IPS-18a (cell line): ENCODE measurements around the gene HDGFL2.

Experiments
- H3K27ac ChIP-seq: one replicate; pipeline ENCODE4 v1.5.1; 2013; ENCODE audit warnings: low read length
- H3K27me3 ChIP-seq: one replicate; pipeline ENCODE4 v1.6.1; 2013; ENCODE audit warnings: mild to moderate bottlenecking, low read length; ENCODE audit not compliant: control insufficient read depth, insufficient read depth
- H3K36me3 ChIP-seq: one replicate; pipeline ENCODE4 v1.6.1; 2013; ENCODE audit warnings: low read depth, low read length; ENCODE audit not compliant: control insufficient read depth
- H3K4me1 ChIP-seq: one replicate; pipeline ENCODE4 v1.6.1; 2013; ENCODE audit warnings: low read depth, low read length; ENCODE audit not compliant: control insufficient read depth
- H3K4me3 ChIP-seq: one replicate; pipeline ENCODE4 v1.5.1; 2013; ENCODE audit warnings: low read length
- H3K9ac ChIP-seq: one replicate; pipeline ENCODE4 v1.6.1; 2013; ENCODE audit warnings: mild to moderate bottlenecking, low read length, moderate library complexity
- H3K9me3 ChIP-seq: one replicate; pipeline ENCODE4 v1.6.1; 2013; ENCODE audit warnings: low read depth, low read length; ENCODE audit not compliant: control insufficient read depth

The HDGFL2 gene

GRCh38 chr19:4456476-4456842 is 15.6 kb upstream of the HDGFL2 start:
- no peaks in the 10 kb centered on the region for H3K9me3 ChIP-seq
- peak overlapping the region; percentile 55 for H3K9ac ChIP-seq
- peak overlapping the region; percentile 85 for H3K4me3 ChIP-seq
- no peak overlapping the region for H3K27ac ChIP-seq
- H3K4me1 ChIP-seq = no peaks in the 10 kb centered on the region
- H3K36me3 ChIP-seq = peaks cover 5% of the 10 kb centered on the region
- no peaks in the 10 kb centered on the region for H3K27me3 ChIP-seq

- H3K9ac ChIP-seq = peak overlapping the region; percentile 55
- no peak overlapping the region for H3K27ac ChIP-seq
- H3K27me3 ChIP-seq = no peaks in the 10 kb centered on the region
- no peaks in the 10 kb centered on the region for H3K4me1 ChIP-seq
- peaks cover 1% of the 10 kb centered on the region for H3K36me3 ChIP-seq
- H3K4me3 ChIP-seq = peak overlapping the region; percentile 85
- H3K9me3 ChIP-seq = no peaks in the 10 kb centered on the region
Measured at GRCh38 chr19:4456843-4457653, 15.0 kb upstream of the HDGFL2 start.

GRCh38 chr19:4457654-4458395 is 14.3 kb upstream of the HDGFL2 start, which contains the start of gene UBXN6:
Gene UBXN6, minus strand, starts transcription at chr19:4457794. Its CDS starts 97 bp downstream, at chr19:4457697.
- Histone ChIP-seq H3K4me3 (peak within 1 kb of the TSS; percentile 85), H3K9ac (peak within 1 kb of the TSS; percentile 55), H3K36me3 (no peaks in the 10 kb centered on the region), H3K4me1 (no peaks in the 10 kb centered on the region), H3K27ac (no peak within 1 kb of the TSS), H3K9me3 (no peaks in the 10 kb centered on the region), H3K27me3 (no peaks in the 10 kb centered on the region)

DNA sequence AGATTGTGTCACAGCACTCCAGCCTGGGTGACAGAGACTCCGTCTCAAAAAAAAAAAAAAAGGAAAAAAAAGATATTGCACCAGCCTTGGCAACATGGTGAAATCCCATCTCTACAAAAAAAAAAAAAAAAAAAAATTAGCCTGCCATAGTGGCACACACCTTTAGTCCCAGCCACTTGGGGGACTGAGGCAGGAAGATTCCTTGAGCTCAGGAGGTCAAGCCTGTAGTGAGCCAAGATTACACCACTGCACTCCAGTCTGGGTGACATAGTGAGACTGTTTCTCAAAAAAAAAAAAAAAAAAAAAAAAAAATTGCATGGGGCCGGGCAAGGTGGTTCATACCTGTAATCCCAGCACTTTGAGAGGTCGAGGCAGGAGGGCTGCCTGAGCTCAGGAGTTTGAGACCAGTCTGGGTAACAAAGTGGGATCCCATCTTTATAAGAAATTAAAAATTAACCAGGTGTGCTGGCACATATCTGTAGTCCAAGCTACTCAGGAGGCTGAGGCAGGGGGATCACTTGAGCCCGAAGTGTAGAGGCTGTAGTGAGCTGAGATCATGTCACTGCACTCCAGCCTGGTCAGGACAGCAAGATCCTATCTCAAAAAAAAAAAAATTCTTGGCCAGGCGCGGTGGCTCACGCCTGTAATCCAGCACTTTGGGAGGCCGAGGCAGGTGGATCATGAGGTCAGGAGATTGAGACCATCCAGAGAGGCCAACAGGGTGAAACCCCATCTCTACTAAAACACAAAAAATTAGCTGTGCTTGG is 7.1 kb upstream of the HDGFL2 start:
- no peaks in the 10 kb centered on the region for H3K27me3 ChIP-seq
- no peaks in the 10 kb centered on the region for H3K36me3 ChIP-seq
- no peak overlapping the region for H3K27ac ChIP-seq
- H3K4me1 ChIP-seq = no peaks in the 10 kb centered on the region
- no peak overlapping the region for H3K4me3 ChIP-seq
- no peak overlapping the region for H3K9ac ChIP-seq
- H3K9me3 ChIP-seq = no peaks in the 10 kb centered on the region

GRCh38 chr19:4467835-4468234 is 4.3 kb upstream of the HDGFL2 start:
- H3K27ac ChIP-seq = no peak overlapping the region
- H3K4me1 ChIP-seq = no peaks in the 10 kb centered on the region
- H3K9me3 ChIP-seq = no peaks in the 10 kb centered on the region
- H3K4me3 ChIP-seq = no peak overlapping the region
- H3K27me3 ChIP-seq = no peaks in the 10 kb centered on the region
- no peaks in the 10 kb centered on the region for H3K36me3 ChIP-seq
- H3K9ac ChIP-seq = no peak overlapping the region

DNA sequence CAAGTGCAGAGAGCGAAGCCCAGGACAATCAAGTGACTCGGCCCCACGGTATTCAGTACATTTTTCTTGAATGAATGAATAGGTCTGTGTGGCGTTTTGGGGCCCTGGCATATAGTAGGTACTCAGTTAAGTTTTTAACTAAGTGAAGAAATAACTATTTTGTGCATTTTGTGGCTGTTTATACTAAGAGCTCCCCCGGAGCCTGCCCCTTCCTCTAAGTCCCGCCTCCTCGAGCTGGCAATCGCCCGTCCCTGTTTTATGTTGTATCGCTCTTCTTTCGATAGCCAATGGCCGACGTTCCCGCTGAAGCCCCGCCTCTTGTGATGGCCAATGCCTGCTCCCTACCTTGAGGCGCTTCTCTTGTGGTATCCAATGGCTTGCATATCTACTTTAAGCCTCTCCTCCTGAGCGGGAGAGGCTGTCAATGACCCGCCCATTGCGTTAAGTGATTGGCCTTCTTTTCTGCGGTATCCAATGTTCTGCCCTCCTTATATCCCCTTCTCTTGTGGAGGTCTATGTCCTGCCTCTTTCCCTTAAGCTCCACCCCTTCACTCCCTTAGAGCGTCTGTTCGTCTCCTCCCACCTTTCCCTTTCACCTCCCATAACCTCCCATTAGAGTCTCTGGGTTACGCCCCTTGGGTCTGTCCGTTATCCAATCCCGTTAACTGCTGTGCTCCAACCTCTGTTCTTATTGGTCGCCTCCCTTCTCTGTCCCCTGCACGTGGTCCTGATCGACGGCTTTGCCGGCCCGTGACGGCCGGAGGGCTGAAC is 509 bp upstream of the HDGFL2 start:
- no peaks in the 10 kb centered on the region for H3K9me3 ChIP-seq
- H3K36me3 ChIP-seq = no peaks in the 10 kb centered on the region
- H3K4me3 ChIP-seq = peak overlapping the region; percentile 74
- peak overlapping the region; percentile 41 for H3K9ac ChIP-seq
- no peaks in the 10 kb centered on the region for H3K27me3 ChIP-seq
- H3K4me1 ChIP-seq = peaks cover 8% of the 10 kb centered on the region
- H3K27ac ChIP-seq = no peak overlapping the region

DNA sequence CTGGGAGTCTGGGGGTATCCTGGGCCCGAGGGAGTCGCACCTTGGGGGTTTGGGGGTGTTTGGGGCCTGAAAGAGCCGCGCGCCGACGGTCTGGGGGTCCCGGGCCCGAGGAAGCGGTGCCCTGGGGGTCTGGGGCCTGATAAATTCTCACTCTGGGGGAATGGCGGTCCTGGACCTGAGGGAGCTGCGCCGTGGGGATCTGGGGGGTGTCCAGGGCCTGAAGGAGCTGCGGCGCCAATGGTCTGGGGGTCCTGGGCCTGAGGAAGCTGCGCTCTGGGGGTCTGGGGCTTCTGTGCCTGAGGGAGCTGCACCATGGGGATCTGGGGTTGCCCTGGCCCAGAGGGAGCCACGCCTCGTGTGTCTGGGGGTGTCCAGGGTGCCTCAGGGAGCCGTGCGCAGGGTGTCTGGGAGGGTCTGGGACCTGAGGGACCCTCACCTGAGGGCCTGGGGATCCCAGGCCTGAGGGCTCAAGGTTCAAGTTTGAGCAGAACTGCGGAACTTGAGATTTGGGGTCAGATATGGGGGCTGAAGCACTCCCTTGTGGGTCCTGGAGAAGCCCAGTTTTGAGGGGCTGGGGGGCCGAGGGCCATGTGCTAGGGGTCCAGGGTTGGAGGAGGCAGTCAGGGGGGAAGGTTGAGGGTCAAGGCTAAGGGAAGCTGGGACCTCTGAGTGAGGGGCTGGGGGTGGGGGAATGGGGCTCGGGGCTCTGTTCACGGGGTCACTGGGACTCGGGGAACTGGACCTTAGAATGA is 1.1 kb downstream of the HDGFL2 start:
- Histone ChIP-seq H3K36me3 (peaks cover 8% of the 10 kb centered on the region), H3K27ac (no peak overlapping the region), H3K27me3 (no peaks in the 10 kb centered on the region), H3K9ac (peak overlapping the region; percentile 72), H3K4me3 (peak overlapping the region; percentile 74), H3K9me3 (no peaks in the 10 kb centered on the region), H3K4me1 (peaks cover 8% of the 10 kb centered on the region)

- Histone ChIP-seq H3K9ac (peak overlapping the region; percentile 51), H3K27ac (peak overlapping the region; percentile 55), H3K4me3 (peak overlapping the region; percentile 74), H3K9me3 (no peaks in the 10 kb centered on the region), H3K4me1 (peaks cover 8% of the 10 kb centered on the region), H3K27me3 (no peaks in the 10 kb centered on the region), H3K36me3 (peaks cover 12% of the 10 kb centered on the region)
Measured at GRCh38 chr19:4473763-4474513, 1.8 kb downstream of the HDGFL2 start.

DNA sequence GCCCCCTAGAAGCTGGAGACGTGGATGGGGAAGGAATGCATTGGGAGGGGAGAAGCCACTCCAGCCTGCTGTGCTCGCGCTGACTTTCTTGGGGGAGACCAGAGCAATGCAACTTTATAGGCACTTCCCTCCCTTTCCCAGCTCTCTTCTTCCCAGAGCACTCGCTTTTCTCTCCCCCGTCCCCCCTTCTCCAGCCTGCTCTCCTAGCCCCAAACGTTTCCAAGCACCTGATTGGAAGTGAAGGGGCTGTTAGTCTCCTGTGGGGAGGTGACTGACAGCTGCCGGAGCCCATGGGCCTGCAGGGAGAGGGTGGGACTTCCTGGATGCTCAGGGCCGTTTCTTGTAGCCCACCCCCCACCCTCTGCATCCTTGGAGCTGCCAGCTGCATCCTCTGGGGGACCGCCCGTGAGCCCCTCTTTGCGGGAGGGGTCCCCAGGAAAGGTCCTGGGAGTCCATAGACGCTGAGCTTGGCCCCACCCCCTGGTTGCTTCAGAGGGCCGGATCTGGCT is 2.5 kb downstream of the HDGFL2 start:
- peaks cover 12% of the 10 kb centered on the region for H3K36me3 ChIP-seq
- peak overlapping the region; percentile 74 for H3K4me3 ChIP-seq
- peaks cover 8% of the 10 kb centered on the region for H3K4me1 ChIP-seq
- peak overlapping the region; percentile 51 for H3K9ac ChIP-seq
- H3K27me3 ChIP-seq = no peaks in the 10 kb centered on the region
- H3K9me3 ChIP-seq = no peaks in the 10 kb centered on the region
- peak overlapping the region; percentile 55 for H3K27ac ChIP-seq
